IMR-90 (cell line): ENCODE measurements around the gene RORC. TPM values are rescaled to one million over a fixed set of nuclear protein-coding genes. Genes with fewer than 3 reads are reported as not detected.

Experiments
- ATAC-seq: fragments of 200-7000 bp; cut with Tn5 transposase; 2 replicates; pipeline ENCODE4 v1.9.1; 2020; ENCODE audit warnings: low read depth, mild to moderate bottlenecking, moderate library complexity
- BruUV-seq: library from RNA; stranded (reverse); fragments of 400-500 nt; replicated peaks from 2 replicates; lab custom pipeline; 2021; lab: Mats Ljungman, UMichigan
- CTCF ChIA-PET: fragments of 300-600 bp; formaldehyde crosslinking; extraction: SDS; loops from one replicate; lab custom pipeline; 2021; ENCODE audit warnings: antibody characterized with exemption; lab: Yijun Ruan, JAX
- POLR2A ChIA-PET: fragments of 300-600 bp; sonication (Branson Sonifier 250); formaldehyde crosslinking; loops from one replicate; lab custom pipeline; 2022; ENCODE audit warnings: antibody characterized with exemption; ENCODE audit not compliant: unreplicated experiment; lab: Charles Lee
- DNase-seq: peaks from one replicate; pipeline ENCODE4 v3.0.0; 2013
- H2AFZ ChIP-seq: replicated peaks from 2 replicates; pipeline ENCODE3; 2013; ENCODE audit warnings: low read length, mild to moderate bottlenecking; ENCODE audit not compliant: poor library complexity
- H2AK5ac ChIP-seq: 2 replicates; pipeline ENCODE4 v1.6.1; 2013; ENCODE audit warnings: low read depth, low read length, inconsistent platforms
- H2AK9ac ChIP-seq: replicated peaks from 2 replicates; pipeline ENCODE3; 2013; ENCODE audit warnings: mild to moderate bottlenecking, low read depth, low read length, moderate library complexity; ENCODE audit not compliant: poor library complexity
- H2BK120ac ChIP-seq: 2 replicates; pipeline ENCODE4 v1.6.1; 2013; ENCODE audit warnings: low read depth, low read length, inconsistent platforms
- H2BK15ac ChIP-seq: 3 replicates; pipeline ENCODE4 v1.6.1; 2013; ENCODE audit warnings: low read depth, low read length, inconsistent platforms
- H2BK20ac ChIP-seq: 2 replicates; pipeline ENCODE4 v1.6.1; 2013; ENCODE audit warnings: low read depth, mild to moderate bottlenecking, inconsistent platforms, low read length, moderate library complexity
- H2BK5ac ChIP-seq: 2 replicates; pipeline ENCODE4 v1.6.1; 2013; ENCODE audit warnings: mild to moderate bottlenecking, low read depth, low read length, inconsistent platforms; ENCODE audit not compliant: poor library complexity, severe bottlenecking
- H3K14ac ChIP-seq: replicated peaks from 2 replicates; pipeline ENCODE4 v1.6.1; 2013; ENCODE audit warnings: low read depth, low read length, inconsistent platforms
- H3K18ac ChIP-seq: 2 replicates; pipeline ENCODE4 v1.6.1; 2013; ENCODE audit warnings: low read depth, low read length, control low read depth
- H3K23ac ChIP-seq: 2 replicates; pipeline ENCODE4 v1.6.1; 2013; ENCODE audit warnings: low read depth, low read length, inconsistent platforms
- H3K27ac ChIP-seq: 2 replicates; pipeline ENCODE4 v1.5.1; 2013; ENCODE audit warnings: mild to moderate bottlenecking, control low read depth, low read length; ENCODE audit not compliant: insufficient read depth
- H3K27me3 ChIP-seq: 2 replicates; pipeline ENCODE4 v1.6.1; 2013; ENCODE audit warnings: low read length; ENCODE audit not compliant: control insufficient read depth, insufficient read depth
- H3K36me3 ChIP-seq: 2 replicates; pipeline ENCODE4 v1.6.1; 2013; ENCODE audit warnings: low read length, mixed read lengths; ENCODE audit not compliant: control insufficient read depth, insufficient read depth
- H3K4ac ChIP-seq: 2 replicates; pipeline ENCODE4 v1.6.1; 2013; ENCODE audit warnings: low read depth, low read length, inconsistent platforms
- H3K4me1 ChIP-seq: 2 replicates; pipeline ENCODE4 v1.6.1; 2013; ENCODE audit warnings: low read length, mixed read lengths; ENCODE audit not compliant: control insufficient read depth, insufficient read depth
- H3K4me2 ChIP-seq: 2 replicates; pipeline ENCODE4 v1.6.1; 2013; ENCODE audit warnings: low read depth, mild to moderate bottlenecking, control low read depth, low read length, moderate library complexity
- H3K4me3 ChIP-seq: 2 replicates; pipeline ENCODE4 v1.5.1; 2013; ENCODE audit warnings: low read depth, mild to moderate bottlenecking, control low read depth, low read length, moderate library complexity; ENCODE audit not compliant: insufficient read depth
- H3K56ac ChIP-seq: 2 replicates; pipeline ENCODE4 v1.6.1; 2013; ENCODE audit warnings: low read length, inconsistent platforms; ENCODE audit not compliant: insufficient read depth; ENCODE audit errors: extremely low read depth
- H3K79me1 ChIP-seq, 2 experiments: 2 replicates each; pipeline ENCODE4 v1.6.1; 2013; ENCODE audit warnings: low read length in 2 of 2, inconsistent platforms in 1 of 2, low read depth in 1 of 2
- H3K9ac ChIP-seq: 2 replicates; pipeline ENCODE4 v1.6.1; 2013; ENCODE audit warnings: low read depth, low read length, control low read depth
- H3K9me1 ChIP-seq: 2 replicates; pipeline ENCODE4 v1.6.1; 2013; ENCODE audit warnings: low read length, inconsistent platforms; ENCODE audit not compliant: insufficient read depth
- H3K9me3 ChIP-seq: 2 replicates; pipeline ENCODE4 v1.6.1; 2013; ENCODE audit warnings: low read length; ENCODE audit not compliant: control insufficient read depth, insufficient read depth
- H4K20me1 ChIP-seq: 2 replicates; pipeline ENCODE4 v1.6.1; 2013; ENCODE audit warnings: low read length, inconsistent platforms; ENCODE audit not compliant: insufficient read depth
- H4K5ac ChIP-seq: 2 replicates; pipeline ENCODE4 v1.6.1; 2013; ENCODE audit warnings: mild to moderate bottlenecking, low read depth, low read length, control low read depth
- H4K8ac ChIP-seq, 2 experiments: 2 replicates each; pipeline ENCODE4 v1.6.1; 2013; ENCODE audit warnings: low read depth in 2 of 2, low read length in 2 of 2, control low read depth in 1 of 2, inconsistent platforms in 1 of 2
- H4K91ac ChIP-seq: 2 replicates; pipeline ENCODE4 v1.6.1; 2013; ENCODE audit warnings: low read depth, low read length, inconsistent platforms; ENCODE audit not compliant: insufficient read depth
- BHLHE40 ChIP-seq: fragments of 150-350 bp; IDR thresholded peaks from 2 replicates; pipeline ENCODE4 v1.6.1; 2016; ENCODE audit warnings: mild to moderate bottlenecking, low read depth, low read length
- CEBPB ChIP-seq: IDR thresholded peaks from 2 replicates; pipeline ENCODE4 v1.6.1; 2012; ENCODE audit warnings: low read depth, low read length, improper control_type of control experiment
- CHD1 ChIP-seq: IDR thresholded peaks from 2 replicates; pipeline ENCODE4 v1.6.1; 2012; ENCODE audit warnings: low read depth, low read length, improper control_type of control experiment
- FOS ChIP-seq: fragments of 150-350 bp; IDR thresholded peaks from 2 replicates; pipeline ENCODE4 v1.6.1; 2016; ENCODE audit warnings: low read depth, low read length
- MAFK ChIP-seq: IDR thresholded peaks from 2 replicates; pipeline ENCODE4 v1.6.1; 2012; ENCODE audit warnings: low read depth, low read length, improper control_type of control experiment
- MAZ ChIP-seq: IDR thresholded peaks from 2 replicates; pipeline ENCODE4 v1.6.1; 2012; ENCODE audit warnings: low read depth, mild to moderate bottlenecking, low read length, improper control_type of control experiment, moderate library complexity, borderline replicate concordance
- MXI1 ChIP-seq: IDR thresholded peaks from 2 replicates; pipeline ENCODE4 v1.6.1; 2012; ENCODE audit warnings: low read depth, mild to moderate bottlenecking, low read length, moderate library complexity, borderline replicate concordance
- NFE2L2 ChIP-seq: fragments of 150-350 bp; IDR thresholded peaks from 2 replicates; pipeline ENCODE4 v1.6.1; 2016; ENCODE audit warnings: low read depth, mild to moderate bottlenecking, low read length
- POLR2A ChIP-seq: IDR thresholded peaks from 2 replicates; pipeline ENCODE4 v1.6.1; 2012; ENCODE audit warnings: mild to moderate bottlenecking, low read depth, low read length
- RAD21 ChIP-seq: IDR thresholded peaks from 2 replicates; pipeline ENCODE4 v1.6.1; 2012; ENCODE audit warnings: low read length, improper control_type of control experiment
- RCOR1 ChIP-seq: IDR thresholded peaks from 2 replicates; pipeline ENCODE4 v1.6.1; 2012; ENCODE audit warnings: mild to moderate bottlenecking, low read length, improper control_type of control experiment; ENCODE audit not compliant: insufficient replicate concordance
- RFX5 ChIP-seq: IDR thresholded peaks from 2 replicates; pipeline ENCODE4 v1.8.0; 2012; ENCODE audit warnings: low read depth, mild to moderate bottlenecking, low read length, moderate library complexity
- SMC3 ChIP-seq: fragments of 150-350 bp; IDR thresholded peaks from 2 replicates; pipeline ENCODE4 v1.6.1; 2016; ENCODE audit warnings: low read depth, mild to moderate bottlenecking, antibody characterized with exemption, low read length, moderate library complexity
- WGBS, 2 experiments: methylation state at CpG; one replicate each; pipeline versions ENCODE4 v1.1.5 to v1.1.7; 2013; ENCODE audit warnings: missing lambda C conversion rate in 2 of 2; ENCODE audit not compliant: insufficient read length in 1 of 2; ENCODE audit errors: extremely low coverage in 2 of 2; 5-methylcytosine and 5-hydroxymethylcytosine counted together
- dilution Hi-C: fragments of 300-500 bp; cut with HindIII; formaldehyde crosslinking; loops from one replicate; pipeline ENCODE4 v1.14.3; 2018; ENCODE audit warnings: low sequenced_read_pairs; ENCODE audit not compliant: unreplicated experiment
- in situ Hi-C: fragments of 300-500 bp; cut with MboI; formaldehyde crosslinking; loops from 3 replicates; pipeline ENCODE4 v1.14.3; 2019; ENCODE audit warnings: low sequenced_read_pairs, inconsistent platforms, mixed read lengths
- intact Hi-C: fragments of 100-400 bp; cut with micrococcal nuclease; formaldehyde crosslinking; loops from 2 replicates; pipeline ENCODE4 v1.10.0; 2022
- polyA plus RNA-seq, 3 experiments: library from polyadenylated mRNA; depleted of rRNA; stranded (reverse); fragments of >200 nt; gene quantifications; 2 replicates each; pipeline ENCODE4 v1.2.3, GENCODE V29; 2012; ENCODE audit warnings: low replicate concordance in 1 of 3
- total RNA-seq: library from RNA; depleted of rRNA; stranded (reverse); fragments of >200 nt; gene quantifications from 2 replicates; pipeline ENCODE4 v1.2.3, GENCODE V29; 2012
- TF ChIP-seq, protein P1 (sequence below): conservative IDR thresholded peaks from 2 replicates; pipeline ENCODE4 v1.5.1; 2012; ENCODE audit warnings: mild to moderate bottlenecking, low read depth, low read length, improper control_type of control experiment
- TF ChIP-seq, protein P2 (sequence below): fragments of 150-350 bp; IDR thresholded peaks from 2 replicates; pipeline ENCODE4 v1.6.1; 2016; ENCODE audit warnings: low read depth, mild to moderate bottlenecking, low read length, moderate library complexity, borderline replicate concordance
- TF ChIP-seq, protein P3 (sequence below): fragments of 150-350 bp; IDR thresholded peaks from 2 replicates; pipeline ENCODE4 v1.6.1; 2017; ENCODE audit warnings: mild to moderate bottlenecking, antibody characterized with exemption, low read length, low read depth

Gene RORC
- total and polyA plus RNA-seq, 2 of the 4 experiments (the other 2 are of a cell fraction) = not detected

DNA sequence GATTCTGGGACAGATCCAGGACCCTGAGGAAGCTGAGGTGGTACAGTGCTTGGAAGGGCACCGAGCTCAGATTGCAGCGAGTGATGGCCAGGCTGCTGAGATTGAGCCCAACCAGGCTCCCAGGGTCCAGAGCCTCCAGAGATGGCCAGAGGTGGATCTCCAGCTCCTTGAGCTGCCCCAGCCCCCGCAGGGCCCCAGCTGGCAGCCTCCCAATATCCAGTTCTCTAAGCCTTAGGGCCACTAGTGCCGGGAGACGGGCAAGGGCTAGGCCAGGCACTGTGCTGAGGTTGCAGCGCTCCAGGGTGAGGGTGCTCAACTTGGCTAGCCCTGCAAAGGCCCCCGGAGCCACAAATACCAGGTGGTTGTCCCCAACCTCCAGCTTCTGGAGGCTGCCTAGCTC lies 29.8 kb downstream of the RORC start:
- DNase-seq = no peak
- Histone ChIP-seq H3K23ac (no peak overlapping the region), H4K8ac (no peak overlapping the region), H2AFZ (no peak overlapping the region), H3K4me2 (no peak overlapping the region), H3K36me3 (no peaks in the 10 kb centered on the region), H3K27me3 (peaks cover 86% of the 10 kb centered on the region), H3K4me3 (no peak overlapping the region), H2BK20ac (no peak overlapping the region), H2BK15ac (no peak overlapping the region), H4K91ac (no peak overlapping the region), H3K27ac (no peak overlapping the region), H2BK120ac (no peak overlapping the region), H3K14ac (no peak overlapping the region), H3K9me1 (no peaks in the 10 kb centered on the region), H2AK9ac (no peak overlapping the region), H3K9ac (no peak overlapping the region), H4K20me1 (no peaks in the 10 kb centered on the region), H3K18ac (no peak overlapping the region), H3K9me3 (no peaks in the 10 kb centered on the region), H3K4me1 (no peaks in the 10 kb centered on the region), H3K56ac (no peak overlapping the region), H2AK5ac (no peak overlapping the region), H3K79me1 (no peaks in the 10 kb centered on the region), H2BK5ac (no peak overlapping the region), H3K4ac (no peak overlapping the region), H4K5ac (no peak overlapping the region)
- ATAC-seq = no peak
- no TSS peak for BruUV-seq
- CTCF ChIA-PET = no interaction called here
- WGBS, 2 experiments = 83% methylated on average over 1 of the region's 7 CpGs; no CpG with 5 or more reads in 1 of the 2 experiments
- dilution Hi-C loops (no loop called here), intact Hi-C loops (no loop called here), in situ Hi-C loops (no loop called here)
- TF ChIP-seq NFE2L2 (no peak), SMC3 (no peak), CHD1 (no peak), CEBPB (no peak), POLR2A (no peak), RFX5 (no peak), RCOR1 (no peak), FOS (no peak), MXI1 (no peak), MAFK (no peak), BHLHE40 (no peak), RAD21 (no peak), MAZ (no peak)
- TF ChIP-seq, protein P1, sequence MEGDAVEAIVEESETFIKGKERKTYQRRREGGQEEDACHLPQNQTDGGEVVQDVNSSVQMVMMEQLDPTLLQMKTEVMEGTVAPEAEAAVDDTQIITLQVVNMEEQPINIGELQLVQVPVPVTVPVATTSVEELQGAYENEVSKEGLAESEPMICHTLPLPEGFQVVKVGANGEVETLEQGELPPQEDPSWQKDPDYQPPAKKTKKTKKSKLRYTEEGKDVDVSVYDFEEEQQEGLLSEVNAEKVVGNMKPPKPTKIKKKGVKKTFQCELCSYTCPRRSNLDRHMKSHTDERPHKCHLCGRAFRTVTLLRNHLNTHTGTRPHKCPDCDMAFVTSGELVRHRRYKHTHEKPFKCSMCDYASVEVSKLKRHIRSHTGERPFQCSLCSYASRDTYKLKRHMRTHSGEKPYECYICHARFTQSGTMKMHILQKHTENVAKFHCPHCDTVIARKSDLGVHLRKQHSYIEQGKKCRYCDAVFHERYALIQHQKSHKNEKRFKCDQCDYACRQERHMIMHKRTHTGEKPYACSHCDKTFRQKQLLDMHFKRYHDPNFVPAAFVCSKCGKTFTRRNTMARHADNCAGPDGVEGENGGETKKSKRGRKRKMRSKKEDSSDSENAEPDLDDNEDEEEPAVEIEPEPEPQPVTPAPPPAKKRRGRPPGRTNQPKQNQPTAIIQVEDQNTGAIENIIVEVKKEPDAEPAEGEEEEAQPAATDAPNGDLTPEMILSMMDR = no peak
- TF ChIP-seq, protein P2, sequence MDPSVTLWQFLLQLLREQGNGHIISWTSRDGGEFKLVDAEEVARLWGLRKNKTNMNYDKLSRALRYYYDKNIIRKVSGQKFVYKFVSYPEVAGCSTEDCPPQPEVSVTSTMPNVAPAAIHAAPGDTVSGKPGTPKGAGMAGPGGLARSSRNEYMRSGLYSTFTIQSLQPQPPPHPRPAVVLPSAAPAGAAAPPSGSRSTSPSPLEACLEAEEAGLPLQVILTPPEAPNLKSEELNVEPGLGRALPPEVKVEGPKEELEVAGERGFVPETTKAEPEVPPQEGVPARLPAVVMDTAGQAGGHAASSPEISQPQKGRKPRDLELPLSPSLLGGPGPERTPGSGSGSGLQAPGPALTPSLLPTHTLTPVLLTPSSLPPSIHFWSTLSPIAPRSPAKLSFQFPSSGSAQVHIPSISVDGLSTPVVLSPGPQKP = no peak
- TF ChIP-seq, protein P3, sequence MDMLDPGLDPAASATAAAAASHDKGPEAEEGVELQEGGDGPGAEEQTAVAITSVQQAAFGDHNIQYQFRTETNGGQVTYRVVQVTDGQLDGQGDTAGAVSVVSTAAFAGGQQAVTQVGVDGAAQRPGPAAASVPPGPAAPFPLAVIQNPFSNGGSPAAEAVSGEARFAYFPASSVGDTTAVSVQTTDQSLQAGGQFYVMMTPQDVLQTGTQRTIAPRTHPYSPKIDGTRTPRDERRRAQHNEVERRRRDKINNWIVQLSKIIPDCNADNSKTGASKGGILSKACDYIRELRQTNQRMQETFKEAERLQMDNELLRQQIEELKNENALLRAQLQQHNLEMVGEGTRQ = no peak
- POLR2A ChIA-PET = no interaction called here
